Measurements from ENCODE around the gene FBXO28.
A peak's percentile ranks its signal among the peaks of the same experiment; 100 is the strongest.
"Not testable (repeated sequence)": the region's sequence is repeated elsewhere in the genome, so short reads cannot be mapped to it uniquely, and the experiment has no call there.

Gene FBXO28

DNA sequence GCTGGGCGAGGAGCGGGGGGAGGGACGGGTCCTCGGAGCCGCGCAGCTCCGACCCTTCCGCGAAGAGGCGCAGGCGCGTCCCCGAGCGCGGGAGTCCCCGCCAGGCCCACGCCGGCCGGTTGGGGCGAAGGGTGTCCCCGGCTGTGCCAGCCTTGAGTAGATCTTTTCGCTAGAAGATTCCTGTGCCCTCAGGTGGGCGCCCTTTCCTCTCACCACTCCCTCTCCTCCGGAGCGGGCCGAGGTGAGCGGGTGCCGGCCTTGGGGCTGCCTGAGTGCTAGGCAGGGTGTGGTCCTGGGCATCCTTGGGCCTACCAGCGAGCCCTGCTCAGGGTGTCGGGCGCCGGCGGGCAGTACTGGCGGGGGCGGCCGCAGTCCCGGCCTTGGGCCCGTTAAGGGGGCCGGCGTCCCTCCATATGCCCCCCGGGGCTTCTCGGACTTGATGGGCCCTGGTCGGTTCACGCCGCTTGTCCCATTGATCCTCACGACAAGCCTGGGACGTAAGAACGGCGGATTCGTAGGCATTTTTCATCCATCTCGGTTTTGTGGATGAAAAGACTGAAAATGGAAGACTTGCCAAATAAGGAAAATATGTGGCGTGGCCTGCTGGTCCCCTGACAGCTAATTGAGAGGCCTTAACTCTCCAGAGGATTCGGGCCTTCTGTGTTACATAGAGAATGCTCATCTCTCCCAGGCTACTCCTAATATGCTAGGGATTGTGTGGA is 69.8 kb downstream of the FBXO28 start:
- DNase-seq (ENCODE audit: low read depth in 1 of 2, low spot score in 1 of 2): peak; percentile 35 to 44

DNA sequence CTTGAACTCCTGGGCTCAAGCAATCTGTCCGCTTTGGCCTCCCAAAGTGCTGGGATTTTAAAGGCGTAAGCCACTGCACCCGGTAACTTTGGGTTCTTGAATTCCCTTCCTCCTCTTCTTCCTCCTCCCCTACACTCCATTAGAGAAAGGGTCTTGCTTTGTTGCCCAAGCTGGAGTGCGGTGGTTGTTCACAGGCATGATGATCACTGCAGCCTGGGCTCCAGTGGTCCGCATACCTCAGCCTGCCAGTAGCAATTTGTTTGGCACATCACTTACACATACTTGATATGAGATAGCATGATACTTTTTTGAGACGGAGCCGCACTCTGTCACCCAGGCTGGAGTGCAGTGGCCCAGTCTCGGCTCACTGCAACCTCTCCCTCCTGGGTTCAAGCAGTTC is 71.3 kb downstream of the FBXO28 start:
- DNase-seq (ENCODE audit: low read depth in 1 of 2, low spot score in 1 of 2): no peak

DNA sequence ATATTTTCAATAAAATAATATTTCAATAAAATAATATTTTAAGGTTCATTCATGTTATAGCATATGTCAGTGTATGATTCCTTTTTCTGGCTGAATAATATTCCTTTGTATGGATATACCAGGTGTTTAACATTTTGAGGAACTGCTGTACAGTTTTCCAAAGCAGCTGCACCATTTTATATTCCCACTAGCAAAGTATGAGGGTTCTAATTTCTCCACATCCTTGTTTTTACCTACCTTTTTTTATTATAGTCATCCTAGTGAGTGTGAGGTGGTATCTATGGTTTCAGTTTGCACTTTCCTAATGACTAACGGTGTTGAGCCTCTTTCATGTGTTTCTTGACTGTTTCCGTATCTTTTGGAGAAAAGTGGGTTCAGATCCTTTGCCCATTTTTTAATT is 74.4 kb downstream of the FBXO28 start:
- DNase-seq (ENCODE audit: low read depth in 1 of 2, low spot score in 1 of 2): no peak

DNA sequence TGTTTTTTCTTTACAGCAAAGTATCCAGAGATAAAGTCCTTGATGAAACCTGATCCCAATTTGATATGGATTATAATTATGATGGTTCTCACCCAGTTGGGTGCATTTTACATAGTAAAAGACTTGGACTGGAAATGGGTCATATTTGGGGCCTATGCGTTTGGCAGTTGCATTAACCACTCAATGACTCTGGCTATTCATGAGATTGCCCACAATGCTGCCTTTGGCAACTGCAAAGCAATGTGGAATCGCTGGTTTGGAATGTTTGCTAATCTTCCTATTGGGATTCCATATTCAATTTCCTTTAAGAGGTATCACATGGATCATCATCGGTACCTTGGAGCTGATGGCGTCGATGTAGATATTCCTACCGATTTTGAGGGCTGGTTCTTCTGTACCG is 75.7 kb downstream of the FBXO28 start:
- DNase-seq (ENCODE audit: low read depth in 1 of 2, low spot score in 1 of 2): no peak

DNA sequence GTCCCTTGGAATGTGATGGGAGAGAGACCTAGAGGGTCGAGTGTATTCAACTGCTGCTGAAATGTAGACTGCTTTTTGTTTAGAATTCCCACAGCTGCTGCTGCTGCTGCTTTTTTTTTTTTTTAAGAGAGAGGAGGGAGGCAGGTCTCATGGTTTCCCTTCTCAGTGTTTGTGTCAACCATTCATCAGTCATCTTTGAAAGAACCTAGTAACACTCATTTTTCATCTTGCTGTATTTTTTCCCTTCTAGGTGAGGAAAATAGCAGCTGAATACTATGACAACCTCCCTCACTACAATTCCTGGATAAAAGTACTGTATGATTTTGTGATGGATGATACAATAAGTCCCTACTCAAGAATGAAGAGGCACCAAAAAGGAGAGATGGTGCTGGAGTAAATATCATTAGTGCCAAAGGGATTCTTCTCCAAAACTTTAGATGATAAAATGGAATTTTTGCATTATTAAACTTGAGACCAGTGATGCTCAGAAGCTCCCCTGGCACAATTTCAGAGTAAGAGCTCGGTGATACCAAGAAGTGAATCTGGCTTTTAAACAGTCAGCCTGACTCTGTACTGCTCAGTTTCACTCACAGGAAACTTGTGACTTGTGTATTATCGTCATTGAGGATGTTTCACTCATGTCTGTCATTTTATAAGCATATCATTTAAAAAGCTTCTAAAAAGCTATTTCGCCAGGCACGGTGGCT is 78.3 kb downstream of the FBXO28 start:
- DNase-seq (ENCODE audit: low read depth in 1 of 2, low spot score in 1 of 2): no peak

DNA sequence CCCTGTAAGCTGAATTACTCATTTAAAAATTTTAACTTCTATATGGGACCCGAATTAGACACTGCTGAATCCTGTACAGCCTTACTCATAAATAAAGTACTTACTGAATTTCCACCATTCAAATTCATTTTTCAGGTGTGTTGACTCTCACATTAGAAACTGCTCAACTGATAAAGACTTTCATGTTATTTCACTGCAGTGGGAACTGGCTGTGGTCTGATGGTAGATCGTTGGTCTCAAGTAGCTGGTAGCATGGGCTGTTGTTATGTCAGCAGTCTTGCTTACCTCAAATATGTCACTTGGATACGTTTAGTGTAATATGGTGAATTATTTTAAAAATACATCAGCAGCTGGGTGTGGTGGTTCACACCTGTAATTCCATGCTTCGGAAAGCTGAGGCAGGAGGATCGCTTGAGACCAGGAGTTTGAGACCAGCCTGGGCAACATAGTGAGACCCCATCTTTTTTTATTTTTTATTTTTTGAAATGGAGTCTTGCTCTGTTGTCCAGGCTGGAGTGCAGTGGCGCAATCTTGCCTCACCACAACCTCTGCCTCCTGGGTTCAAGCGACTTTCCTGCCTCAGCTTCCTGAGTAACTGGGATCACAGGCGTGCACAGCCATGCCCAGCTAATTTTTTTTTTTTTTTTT is 79.5 kb downstream of the FBXO28 start:
- no peak for DNase-seq (ENCODE audit: low read depth in 1 of 2, low spot score in 1 of 2)

DNA sequence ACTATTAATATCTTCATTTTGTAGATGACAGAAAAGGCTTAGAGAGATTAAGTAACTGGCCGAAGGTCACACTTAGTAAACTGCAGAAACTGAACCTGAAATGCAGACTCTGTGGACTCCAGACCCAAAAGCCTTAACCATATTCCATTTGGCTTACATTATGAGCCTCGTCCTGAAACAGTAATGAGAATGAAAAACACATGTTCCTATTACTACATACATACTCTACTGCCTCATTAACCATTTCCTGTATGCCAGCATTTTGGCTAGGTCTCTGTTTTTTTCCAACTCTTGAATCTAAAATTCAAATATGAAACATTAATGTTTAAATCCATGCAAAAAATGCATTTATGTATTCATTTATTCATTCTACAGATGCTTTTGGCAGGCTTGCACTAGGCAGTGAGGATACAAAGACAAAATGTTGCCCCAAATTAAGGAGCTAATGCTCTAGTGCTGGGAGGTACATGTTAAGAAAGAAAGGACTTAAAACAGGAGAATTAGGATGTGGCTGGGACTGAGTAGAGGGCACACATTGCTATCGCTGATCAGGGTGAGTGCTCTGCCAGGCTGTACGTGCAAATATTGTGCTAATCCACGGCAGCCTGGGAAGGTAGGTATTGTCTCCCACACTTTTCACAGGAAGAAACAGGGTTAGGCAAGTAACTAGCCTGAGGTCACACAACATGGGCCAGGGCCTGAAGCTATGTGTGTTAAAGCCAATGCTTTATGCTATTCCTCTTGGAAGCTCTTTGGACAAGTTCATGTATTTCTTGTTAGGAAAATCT is 83.1 kb downstream of the FBXO28 start:
- DNase-seq (ENCODE audit: low read depth in 1 of 2, low spot score in 1 of 2): no peak

DNA sequence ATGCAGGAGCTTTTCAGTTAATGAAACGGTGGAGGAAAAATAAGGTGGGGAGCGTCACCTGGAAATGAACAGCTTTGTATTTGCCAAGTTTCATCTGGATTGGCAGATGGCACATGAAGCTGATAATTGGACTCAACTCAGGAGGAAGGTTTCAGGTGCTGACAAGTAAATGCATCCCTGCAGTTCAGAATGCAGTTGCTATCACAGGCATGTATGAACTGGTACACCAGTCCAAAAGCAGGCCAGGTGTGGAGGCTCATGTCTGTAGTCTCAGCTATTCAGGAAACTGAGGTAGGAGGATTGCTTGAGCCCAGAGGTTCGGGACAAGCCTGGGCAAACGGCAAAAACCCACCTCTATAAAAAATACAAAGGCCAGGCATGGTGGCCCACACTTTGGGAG is 84.7 kb downstream of the FBXO28 start:
- DNase-seq (ENCODE audit: low read depth in 1 of 2, low spot score in 1 of 2): no peak

DNA sequence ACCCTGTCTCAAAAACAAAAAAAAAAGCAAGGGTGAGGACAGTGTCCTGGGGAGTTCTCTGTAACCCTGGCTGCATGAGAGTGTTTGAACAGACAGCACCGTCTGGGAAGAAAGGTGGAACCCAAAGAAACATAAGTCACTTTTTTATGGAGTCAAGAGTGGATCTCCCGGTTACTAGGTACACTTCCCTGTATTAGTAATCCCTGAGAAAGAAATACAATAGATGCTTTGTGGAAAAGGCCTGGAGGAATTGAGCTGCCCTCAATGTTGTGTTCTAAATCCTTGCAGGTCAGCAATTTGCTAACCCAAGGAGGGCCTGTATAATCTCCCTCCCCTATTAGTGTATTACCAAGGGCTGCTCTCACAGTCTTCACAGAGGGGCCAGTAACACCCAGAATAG is 85.8 kb downstream of the FBXO28 start:
- DNase-seq (ENCODE audit: low read depth in 1 of 2, low spot score in 1 of 2): no peak

DNA sequence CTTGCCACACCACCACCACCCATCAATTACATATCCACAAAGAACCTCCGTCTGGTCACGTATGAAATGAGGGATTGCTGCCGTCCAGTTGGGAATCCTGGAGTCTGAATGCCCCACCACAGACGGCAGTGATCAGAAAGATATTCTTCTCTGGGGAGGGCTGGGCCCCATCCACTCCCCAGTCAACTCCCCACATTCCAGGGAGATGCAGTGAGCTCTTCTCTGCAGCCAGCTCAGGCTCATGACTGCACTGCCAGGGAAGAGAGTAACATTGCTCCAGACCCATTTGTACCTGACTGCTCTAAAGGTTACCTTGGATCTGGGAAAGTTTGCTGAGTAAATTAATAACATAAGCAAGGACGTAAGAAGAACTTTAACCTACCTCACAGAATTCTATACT is 87.5 kb downstream of the FBXO28 start:
- no peak for DNase-seq (ENCODE audit: low read depth in 1 of 2, low spot score in 1 of 2)

DNA sequence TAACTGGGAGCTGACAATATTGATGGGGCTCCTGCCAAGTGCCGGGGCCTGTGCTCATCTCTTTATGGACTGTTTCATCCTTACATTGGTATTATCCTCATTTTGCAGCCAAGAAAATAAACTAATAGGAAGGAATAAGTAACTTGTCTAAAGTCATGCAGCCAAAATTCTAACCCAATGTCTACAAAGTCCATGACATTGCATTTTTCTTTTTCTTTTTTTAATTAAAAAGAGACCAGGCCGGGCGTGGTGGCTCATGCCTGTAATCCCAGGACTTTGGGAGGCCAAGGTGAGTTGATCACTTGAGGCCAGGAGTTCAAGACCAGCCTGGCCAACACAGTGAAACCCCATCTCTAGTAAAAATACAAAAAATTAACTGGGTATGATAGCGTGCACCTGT is 87.9 kb downstream of the FBXO28 start:
- DNase-seq (ENCODE audit: low read depth in 1 of 2, low spot score in 1 of 2): no peak

DNA sequence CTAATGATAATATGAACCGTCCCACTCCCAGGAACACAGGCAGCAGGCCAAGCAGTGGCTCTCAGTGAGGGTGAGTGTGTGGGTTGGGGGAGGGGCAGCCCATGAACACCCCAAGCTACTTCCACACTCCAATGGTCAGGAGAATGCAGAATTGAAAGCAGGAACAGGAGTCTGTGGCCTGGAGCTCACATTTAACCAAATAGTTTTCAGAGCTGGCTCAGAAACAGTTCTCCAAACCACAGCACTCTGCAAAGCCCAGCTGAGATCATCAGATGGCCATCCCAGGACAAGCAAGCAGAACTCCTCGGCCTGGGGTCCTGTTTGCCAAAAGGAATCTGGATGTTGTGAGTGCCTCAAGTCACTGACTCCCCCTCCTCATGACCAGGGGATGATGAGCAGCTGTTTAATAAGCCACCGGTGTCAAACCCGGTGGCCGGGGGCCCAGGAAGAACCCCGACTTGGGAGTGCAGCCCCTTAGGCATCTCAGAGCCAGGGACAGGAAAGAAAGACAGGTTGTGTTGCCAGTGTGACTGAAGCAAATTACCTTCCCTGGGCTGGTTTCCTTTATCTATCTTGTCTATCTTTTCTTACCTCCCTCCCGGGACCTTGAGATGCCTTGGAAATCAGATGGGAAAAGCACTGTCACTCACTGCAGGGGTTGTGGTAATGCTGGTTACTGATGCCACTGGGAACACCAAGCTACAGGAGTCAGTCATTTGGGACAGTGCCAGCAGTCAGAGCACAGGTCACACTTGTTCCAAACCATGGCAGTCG is 89.5 kb downstream of the FBXO28 start:
- no peak for DNase-seq (ENCODE audit: low read depth in 1 of 2, low spot score in 1 of 2)

DNA sequence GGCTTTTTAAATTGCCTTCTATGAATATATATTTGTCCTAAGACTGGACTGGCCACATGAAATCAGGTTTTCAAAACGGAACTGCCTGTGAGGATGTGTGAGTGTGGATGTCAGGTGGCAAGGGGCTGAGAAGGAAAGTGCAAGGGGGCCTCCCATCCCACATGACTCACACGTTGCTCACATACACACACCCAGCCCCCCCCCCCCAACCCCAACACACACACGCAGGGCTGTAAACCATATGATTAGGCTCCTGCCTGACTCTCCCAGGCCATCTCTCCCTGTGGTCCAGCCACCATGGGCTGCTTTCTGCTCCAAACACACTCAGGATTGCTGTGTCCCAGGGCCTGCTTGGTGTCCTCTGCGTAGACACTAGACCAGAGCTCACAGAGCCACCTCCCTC is 91.5 kb downstream of the FBXO28 start:
- peak in 1 of 2 donors; percentile 39 for DNase-seq (ENCODE audit: low read depth in 1 of 2, low spot score in 1 of 2)

DNA sequence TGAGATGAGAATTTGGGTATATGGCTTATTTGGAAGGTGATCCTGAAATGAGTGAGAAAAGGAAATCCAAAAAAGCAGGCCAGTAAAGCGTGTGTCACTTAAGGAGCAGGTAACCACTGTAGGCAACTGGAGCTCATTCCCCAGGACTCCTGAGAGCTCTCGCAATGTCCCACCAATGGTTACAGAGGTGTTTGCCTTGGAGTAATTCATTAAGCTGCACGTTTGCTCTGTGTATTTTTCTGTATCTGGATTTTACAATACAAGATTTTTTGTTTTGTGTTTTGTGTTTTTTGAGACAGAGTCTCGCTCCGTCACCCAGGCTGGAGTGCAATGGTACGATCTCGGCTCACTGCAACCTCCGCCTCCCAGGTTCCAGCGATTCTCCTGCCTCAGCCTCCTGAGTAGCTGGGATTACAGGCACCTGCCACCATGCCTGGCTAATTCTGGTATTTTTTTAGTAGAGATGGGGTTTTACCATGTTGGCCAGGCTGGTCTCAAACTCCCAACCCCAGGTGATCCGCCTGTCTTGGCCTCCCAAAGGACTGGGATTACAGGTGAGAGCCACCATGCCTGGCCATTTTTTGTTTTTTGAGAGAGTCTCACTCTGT is 92.1 kb downstream of the FBXO28 start:
- not testable (repeated sequence) for DNase-seq (ENCODE audit: low read depth in 1 of 2, low spot score in 1 of 2)

DNA sequence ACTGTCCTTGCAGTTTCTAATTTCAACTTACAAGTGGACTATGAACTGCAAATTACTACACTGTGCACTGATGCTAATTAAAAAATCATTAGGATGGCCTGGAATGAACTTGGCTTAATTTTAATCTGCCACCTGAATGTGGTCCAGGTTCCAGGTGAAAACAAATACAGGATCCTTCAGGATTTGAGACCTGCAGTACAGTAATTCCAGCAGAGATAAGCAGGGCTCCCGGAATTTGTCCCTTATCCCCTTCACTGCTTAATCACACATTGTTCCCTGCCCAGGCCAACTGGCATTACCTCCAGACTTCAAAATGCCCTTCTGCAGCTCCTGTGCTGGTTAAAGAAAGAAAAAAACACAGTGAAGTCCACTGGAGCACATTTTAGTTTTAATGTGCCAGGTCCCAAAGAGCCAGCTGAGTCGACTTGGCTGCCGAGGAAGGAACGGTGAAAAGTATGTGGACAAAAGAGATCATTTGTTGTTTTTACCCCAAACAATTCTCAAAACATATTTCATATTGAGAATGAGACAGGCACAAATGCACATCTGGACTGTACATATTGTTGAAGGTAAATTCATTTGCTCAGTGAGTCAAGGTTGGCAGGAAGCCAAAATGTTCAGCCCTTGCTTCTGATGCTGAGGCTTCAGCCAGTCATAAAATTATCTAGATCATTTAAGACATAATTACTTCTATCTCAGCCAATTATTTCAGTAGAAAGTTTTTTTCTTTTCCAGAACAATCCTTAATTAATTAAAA is 97.5 kb downstream of the FBXO28 start:
- DNase-seq (ENCODE audit: low read depth in 1 of 2, low spot score in 1 of 2): no peak

Data from activated CD4-positive, alpha-beta T cell treated with anti-CD3 and anti-CD28 coated beads, Interleukin-2, amount 50 U/mL, for 24 hours (primary cell).